Brain microvascular endothelial cell (primary cell): Measurements from ENCODE around the gene TMEM174.

Experiments used
- DNase-seq: peaks from one replicate; pipeline ENCODE4 v3.0.0-alpha.2; 2020
- H3K27ac ChIP-seq: fragments of 250-450 bp; sonication (Bioruptor Pico); 2 replicates; pipeline ENCODE4 v1.5.1; 2020; ENCODE audit warnings: mild to moderate bottlenecking, moderate library complexity
- H3K27me3 ChIP-seq: fragments of 250-450 bp; sonication (Bioruptor Pico); replicated peaks from 2 replicates; pipeline ENCODE4 v1.5.1; 2020; ENCODE audit warnings: mild to moderate bottlenecking
- H3K36me3 ChIP-seq: fragments of 250-450 bp; sonication (Bioruptor Pico); replicated peaks from 2 replicates; pipeline ENCODE4 v1.5.1; 2020; ENCODE audit warnings: mild to moderate bottlenecking
- H3K4me3 ChIP-seq: 2 replicates; pipeline ENCODE4 v1.5.1; 2011; ENCODE audit warnings: low read depth, mild to moderate bottlenecking, control low read depth, low read length, moderate library complexity
- CTCF ChIP-seq: IDR thresholded peaks from 2 replicates; pipeline ENCODE4 v1.5.1; 2011; ENCODE audit warnings: low read depth, mild to moderate bottlenecking, moderate library complexity, low read length, control low read depth, inconsistent platforms; ENCODE audit errors: missing control alignments
- in situ Hi-C: cut with HindIII; loops from 2 replicates; pipeline ENCODE4 v1.10.0; 2017; ENCODE audit warnings: low sequenced_read_pairs, low pct_ligation_motif_present

TMEM174 gene

GRCh38 chr5:73198833-73199592, 26.0 kb downstream of the TMEM174 start:
- no peak for DNase-seq
- in situ Hi-C loops = no loop called here

DNA sequence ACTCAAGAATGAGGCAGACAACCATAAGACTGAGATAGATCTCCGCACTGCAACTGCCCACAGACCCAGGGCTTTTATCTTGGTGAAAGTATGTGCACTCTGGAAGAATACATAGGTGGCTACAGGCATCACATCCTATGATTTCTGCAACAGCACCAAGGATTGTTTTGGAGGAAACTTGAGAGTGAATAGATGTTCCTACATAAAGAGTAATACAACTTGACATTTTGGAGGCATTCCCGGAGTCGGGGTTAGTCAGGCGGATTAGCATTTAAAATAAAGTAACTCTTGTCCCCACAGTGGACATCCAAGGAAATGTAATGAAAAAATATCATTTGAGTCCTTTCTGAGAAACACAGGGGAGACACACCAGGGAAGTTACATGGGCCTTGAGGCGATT, 26.7 kb downstream of the TMEM174 start:
- Histone ChIP-seq H3K27me3 (no peaks in the 10 kb centered on the region), H3K36me3 (no peaks in the 10 kb centered on the region)
- TF ChIP-seq CTCF = no peak

More at GRCh38 chr5:73198833-73199592, 26.0 kb downstream of the TMEM174 start:
- Histone ChIP-seq H3K4me3 (no peak overlapping the region), H3K27me3 (no peaks in the 10 kb centered on the region), H3K27ac (no peak overlapping the region), H3K36me3 (no peaks in the 10 kb centered on the region)
- no peak for TF ChIP-seq CTCF

DNA sequence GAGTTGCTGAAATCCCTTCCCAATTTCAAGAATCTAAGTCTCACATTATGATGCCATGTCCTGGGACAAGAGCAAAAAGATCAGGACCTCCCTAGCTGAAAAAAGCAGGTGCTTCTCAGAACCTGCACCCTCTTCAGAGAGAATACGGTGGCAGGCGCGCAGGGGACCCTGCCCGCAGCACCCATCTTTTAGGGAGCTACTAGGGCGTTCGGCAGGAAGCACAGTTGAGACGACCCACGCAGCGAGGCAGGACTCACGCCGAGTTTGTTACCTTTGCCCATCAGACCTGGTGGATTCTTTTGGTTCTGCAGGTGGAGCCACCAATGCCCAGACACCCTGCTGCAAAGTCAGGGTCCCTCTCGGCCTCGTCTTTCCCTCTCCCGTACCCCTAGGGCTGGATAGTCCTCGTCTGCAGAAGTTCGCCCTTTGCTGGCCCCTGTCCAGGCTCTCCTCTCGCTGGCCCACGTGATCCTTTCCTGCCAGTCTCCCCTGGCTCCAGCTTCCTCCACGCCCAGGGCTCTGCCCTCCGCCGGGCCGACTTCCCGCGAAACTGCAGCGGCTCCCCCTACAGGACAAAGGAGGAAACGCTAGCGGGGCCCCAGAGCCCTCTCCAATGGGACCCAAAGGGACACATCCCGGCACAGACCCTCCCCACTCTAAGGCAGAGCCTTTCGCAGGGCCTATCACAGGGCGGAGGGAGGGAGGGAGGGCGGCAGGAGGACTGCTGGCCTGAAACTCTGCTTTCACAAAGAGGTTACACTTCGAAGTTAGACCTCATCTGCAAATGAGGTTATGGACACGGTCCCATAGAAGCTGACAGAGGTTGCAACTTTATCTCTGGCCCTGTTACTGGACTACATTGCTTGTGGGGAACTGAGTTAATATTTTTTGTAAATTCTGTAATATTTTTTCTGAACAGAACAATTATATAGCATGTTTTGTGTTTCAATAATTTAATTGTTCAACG, 28.8 kb downstream of the TMEM174 start:
- no peak overlapping the region for H3K27ac ChIP-seq
- TF ChIP-seq CTCF = peak; percentile 92

More for the DNA sequence above, 26.7 kb downstream of the TMEM174 start:
- Histone ChIP-seq H3K27ac (no peak overlapping the region), H3K4me3 (no peak overlapping the region)
- DNase-seq = no peak
- in situ Hi-C loops = no loop called here

DNA sequence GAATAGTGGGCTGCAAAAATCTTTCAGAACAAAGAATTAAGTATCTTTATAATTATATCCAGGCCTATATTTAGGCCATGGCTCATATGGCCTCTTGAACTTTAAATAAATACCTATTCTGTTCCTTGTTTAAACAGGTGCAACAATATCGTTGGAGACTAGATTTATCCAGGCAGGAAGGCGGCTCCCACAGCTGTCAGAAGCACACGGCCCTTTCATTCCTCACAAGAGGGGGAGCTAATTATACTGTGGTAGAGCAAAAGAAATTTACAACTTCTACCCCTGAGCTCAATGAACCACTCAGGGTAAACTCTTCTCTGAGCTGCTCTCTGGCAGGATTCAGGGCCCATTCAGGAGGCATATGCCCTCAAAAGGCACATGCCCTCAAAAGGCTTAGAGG, 31.3 kb downstream of the TMEM174 start:
- H3K36me3 ChIP-seq = no peaks in the 10 kb centered on the region
- no peak for DNase-seq
- in situ Hi-C loops = no loop called here
- no peak for TF ChIP-seq CTCF
- H3K27ac ChIP-seq = no peak overlapping the region
- H3K27me3 ChIP-seq = no peaks in the 10 kb centered on the region
- no peak overlapping the region for H3K4me3 ChIP-seq

More for the DNA sequence above, 28.8 kb downstream of the TMEM174 start:
- H3K36me3 ChIP-seq = no peaks in the 10 kb centered on the region
- in situ Hi-C loops = no loop called here
- peak; percentile 53 for DNase-seq
- peak overlapping the region; percentile 17 for H3K4me3 ChIP-seq
- no peaks in the 10 kb centered on the region for H3K27me3 ChIP-seq

DNA sequence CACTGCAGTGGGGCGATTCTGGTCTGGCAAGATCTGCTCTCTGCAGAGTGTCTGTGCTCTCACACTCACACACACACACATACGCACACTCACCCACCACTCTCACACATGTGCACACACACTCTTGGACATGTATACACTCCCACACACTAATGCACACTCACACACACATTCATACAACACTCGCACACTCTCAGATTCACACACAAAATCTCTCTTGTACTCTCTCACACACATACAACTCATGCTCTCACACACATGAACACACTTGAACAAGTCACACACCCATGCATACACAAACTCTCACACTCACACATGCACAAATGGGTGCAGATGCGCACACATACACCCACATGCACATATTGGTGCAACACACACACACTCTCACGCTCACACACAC, 31.7 kb downstream of the TMEM174 start:
- DNase-seq = no peak
- in situ Hi-C loops = no loop called here
- no peak overlapping the region for H3K4me3 ChIP-seq
- TF ChIP-seq CTCF = no peak
- no peak overlapping the region for H3K27ac ChIP-seq
- H3K27me3 ChIP-seq = no peaks in the 10 kb centered on the region
- H3K36me3 ChIP-seq = no peaks in the 10 kb centered on the region
